Measurements from ENCODE around the gene DOCK9. TPM values are rescaled to one million over a fixed set of nuclear protein-coding genes. Genes with fewer than 3 reads are reported as not detected.

DOCK9 gene
- total RNA-seq, 1 donor from 2014 or later: 21.0 TPM

GRCh38 chr13:98937911-98938381, 39.9 kb downstream of the DOCK9 start:
- no peak for DNase-seq (ENCODE audit: low spot score in 2 of 2, unreplicated experiment in 2 of 2)
- H3K4me1 Mint-ChIP-seq: peaks cover 36% of the 10 kb centered on the region

DNA sequence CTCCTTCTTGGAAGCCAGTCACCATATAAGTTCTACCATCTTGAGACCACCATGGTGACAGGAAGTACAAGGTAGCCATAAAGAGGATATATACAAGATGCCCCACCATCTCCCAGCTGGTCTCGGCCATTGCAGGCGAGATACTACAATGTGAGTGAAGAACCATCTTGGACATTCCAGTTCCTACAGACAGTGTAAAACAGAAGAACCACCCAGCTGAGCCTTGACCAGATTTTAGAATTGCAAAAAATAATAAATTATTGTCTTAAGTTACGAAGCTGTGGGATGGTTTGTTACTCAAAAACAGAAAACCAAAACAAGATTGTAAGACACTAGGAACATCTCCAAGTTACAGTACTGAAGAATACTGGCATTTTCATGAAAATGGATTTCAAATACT, 43.6 kb downstream of the DOCK9 start:
- TF ChIP-seq, protein P1, sequence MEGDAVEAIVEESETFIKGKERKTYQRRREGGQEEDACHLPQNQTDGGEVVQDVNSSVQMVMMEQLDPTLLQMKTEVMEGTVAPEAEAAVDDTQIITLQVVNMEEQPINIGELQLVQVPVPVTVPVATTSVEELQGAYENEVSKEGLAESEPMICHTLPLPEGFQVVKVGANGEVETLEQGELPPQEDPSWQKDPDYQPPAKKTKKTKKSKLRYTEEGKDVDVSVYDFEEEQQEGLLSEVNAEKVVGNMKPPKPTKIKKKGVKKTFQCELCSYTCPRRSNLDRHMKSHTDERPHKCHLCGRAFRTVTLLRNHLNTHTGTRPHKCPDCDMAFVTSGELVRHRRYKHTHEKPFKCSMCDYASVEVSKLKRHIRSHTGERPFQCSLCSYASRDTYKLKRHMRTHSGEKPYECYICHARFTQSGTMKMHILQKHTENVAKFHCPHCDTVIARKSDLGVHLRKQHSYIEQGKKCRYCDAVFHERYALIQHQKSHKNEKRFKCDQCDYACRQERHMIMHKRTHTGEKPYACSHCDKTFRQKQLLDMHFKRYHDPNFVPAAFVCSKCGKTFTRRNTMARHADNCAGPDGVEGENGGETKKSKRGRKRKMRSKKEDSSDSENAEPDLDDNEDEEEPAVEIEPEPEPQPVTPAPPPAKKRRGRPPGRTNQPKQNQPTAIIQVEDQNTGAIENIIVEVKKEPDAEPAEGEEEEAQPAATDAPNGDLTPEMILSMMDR (IDR thresholded peaks at IDR 0.05; ENCODE audit: unreplicated experiment): no peak
- peaks cover 3% of the 10 kb centered on the region for H3K36me3 Mint-ChIP-seq

More at GRCh38 chr13:98937911-98938381, 39.9 kb downstream of the DOCK9 start:
- peak overlapping the region; percentile 85 for H3K27ac Mint-ChIP-seq
- TF ChIP-seq, protein P1 (IDR thresholded peaks at IDR 0.05; ENCODE audit: unreplicated experiment): no peak
- H3K4me3 Mint-ChIP-seq: no peak overlapping the region
- H3K36me3 Mint-ChIP-seq: peaks cover 3% of the 10 kb centered on the region
- H3K27me3 Mint-ChIP-seq (ENCODE audit: low read depth): no peaks in the 10 kb centered on the region
- peaks cover 14% of the 10 kb centered on the region for H3K9me3 Mint-ChIP-seq

GRCh38 chr13:98930151-98930591, 47.7 kb downstream of the DOCK9 start:
- TF ChIP-seq, protein P1 (IDR thresholded peaks at IDR 0.05; ENCODE audit: unreplicated experiment): no peak
- Mint-ChIP-seq H3K36me3 (peaks cover 3% of the 10 kb centered on the region), H3K9me3 (peaks cover 20% of the 10 kb centered on the region), H3K27ac (no peak overlapping the region), H3K4me3 (no peak overlapping the region), H3K4me1 (peaks cover 34% of the 10 kb centered on the region), H3K27me3 (ENCODE audit: low read depth) (no peaks in the 10 kb centered on the region)
- DNase-seq (ENCODE audit: low spot score in 2 of 2, unreplicated experiment in 2 of 2): no peak

More for the DNA sequence above, 43.6 kb downstream of the DOCK9 start:
- DNase-seq (ENCODE audit: low spot score in 2 of 2, unreplicated experiment in 2 of 2): no peak
- H3K27me3 Mint-ChIP-seq (ENCODE audit: low read depth): no peaks in the 10 kb centered on the region
- H3K9me3 Mint-ChIP-seq: peaks cover 14% of the 10 kb centered on the region
- no peak overlapping the region for H3K4me3 Mint-ChIP-seq
- no peak overlapping the region for H3K27ac Mint-ChIP-seq
- H3K4me1 Mint-ChIP-seq: peaks cover 27% of the 10 kb centered on the region

DNA sequence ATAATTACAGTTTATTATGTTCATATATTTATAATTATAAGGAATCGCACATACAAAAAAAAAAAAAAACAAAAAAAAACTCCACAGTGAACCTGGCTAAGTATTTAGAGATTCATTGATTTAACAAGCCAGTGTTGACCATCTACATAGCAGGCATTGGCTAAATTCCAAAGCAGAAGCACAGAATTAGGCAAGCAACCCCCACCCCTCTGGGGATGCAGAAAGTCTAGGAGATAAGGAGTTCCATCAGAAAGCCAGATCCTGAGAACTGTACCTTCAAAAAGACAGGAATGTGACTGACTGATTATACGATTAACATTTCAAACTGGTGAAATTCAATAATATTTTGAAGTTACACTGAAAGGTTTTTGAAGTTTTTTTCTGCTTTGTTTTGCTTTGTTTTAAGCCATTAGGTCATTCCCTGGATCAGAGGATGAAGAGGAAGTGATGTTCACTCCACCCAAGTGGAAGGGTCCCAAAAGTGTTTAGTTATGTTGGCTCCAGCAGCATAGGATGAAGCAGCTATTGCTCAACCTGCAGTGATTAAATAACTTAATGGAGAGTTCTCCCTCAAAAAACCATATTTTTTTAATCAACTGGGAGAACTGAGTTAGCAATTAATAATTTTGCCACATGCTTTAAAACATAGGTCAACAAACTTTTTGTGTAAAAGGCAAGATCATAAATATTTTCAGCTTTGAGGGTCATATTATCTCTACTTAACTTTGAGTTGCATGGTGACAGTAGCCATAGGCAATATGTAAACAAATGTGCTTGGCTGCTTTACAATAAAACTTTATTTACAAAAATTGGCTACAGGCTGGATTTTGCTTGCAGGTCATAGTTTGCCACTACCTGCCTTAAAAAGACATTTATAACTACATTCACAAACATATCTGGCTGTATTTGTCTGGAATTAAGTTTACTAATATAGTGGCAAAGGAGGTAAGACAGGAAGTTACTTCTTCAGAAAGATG, 49.6 kb downstream of the DOCK9 start:
- DNase-seq (ENCODE audit: low spot score in 2 of 2, unreplicated experiment in 2 of 2): no peak
- H3K9me3 Mint-ChIP-seq: peaks cover 7% of the 10 kb centered on the region
- H3K27ac Mint-ChIP-seq: peak overlapping the region; percentile 26
- H3K27me3 Mint-ChIP-seq (ENCODE audit: low read depth): no peaks in the 10 kb centered on the region
- H3K4me3 Mint-ChIP-seq: no peak overlapping the region
- no peaks in the 10 kb centered on the region for H3K36me3 Mint-ChIP-seq
- TF ChIP-seq, protein P1 (IDR thresholded peaks at IDR 0.05; ENCODE audit: unreplicated experiment): no peak
- peaks cover 34% of the 10 kb centered on the region for H3K4me1 Mint-ChIP-seq

GRCh38 chr13:98925949-98926348, 51.9 kb downstream of the DOCK9 start:
- peaks cover 6% of the 10 kb centered on the region for H3K9me3 Mint-ChIP-seq
- no peaks in the 10 kb centered on the region for H3K27me3 Mint-ChIP-seq (ENCODE audit: low read depth)
- H3K27ac Mint-ChIP-seq: peak overlapping the region; percentile 87
- H3K4me3 Mint-ChIP-seq: no peak overlapping the region
- TF ChIP-seq, protein P1 (IDR thresholded peaks at IDR 0.05; ENCODE audit: unreplicated experiment): no peak
- no peaks in the 10 kb centered on the region for H3K36me3 Mint-ChIP-seq
- DNase-seq (ENCODE audit: low spot score in 2 of 2, unreplicated experiment in 2 of 2): no peak
- peaks cover 29% of the 10 kb centered on the region for H3K4me1 Mint-ChIP-seq

All from mesothelial cell of epicardium (in vitro differentiated cells).